NCI-H1092 treated with DMSO at 0.1 percent for 48 hours (cell line): ENCODE results near the gene HNF1B.

Source experiments
- DNase-seq: peaks from one replicate; lab custom pipeline; 2025; lab: John Stamatoyannopoulos, UW

The HNF1B gene

DNA sequence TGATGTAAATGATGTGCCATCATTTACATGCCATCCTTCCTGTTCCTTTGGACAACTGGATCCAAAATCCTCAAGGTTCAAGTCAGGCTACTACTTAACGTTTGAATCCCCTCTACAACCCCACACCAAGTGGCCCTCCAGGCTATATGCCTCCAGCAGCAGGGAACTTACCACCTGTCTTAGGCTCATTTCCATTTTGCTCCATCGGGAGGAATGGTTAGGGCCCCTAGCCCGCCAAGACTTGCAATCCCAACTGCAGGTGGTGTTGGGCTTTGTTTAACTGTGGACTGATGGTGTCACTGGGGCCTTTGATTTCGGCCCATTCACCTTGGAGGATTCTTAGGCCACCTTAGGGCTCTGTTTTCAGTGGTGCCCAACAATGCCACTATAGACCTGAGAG lies 9.7 kb downstream of the HNF1B start:
- DNase-seq, result no peak

GRCh38 chr17:37732316-37732715 lies 12.5 kb downstream of the HNF1B start:
- no peak for DNase-seq

DNA sequence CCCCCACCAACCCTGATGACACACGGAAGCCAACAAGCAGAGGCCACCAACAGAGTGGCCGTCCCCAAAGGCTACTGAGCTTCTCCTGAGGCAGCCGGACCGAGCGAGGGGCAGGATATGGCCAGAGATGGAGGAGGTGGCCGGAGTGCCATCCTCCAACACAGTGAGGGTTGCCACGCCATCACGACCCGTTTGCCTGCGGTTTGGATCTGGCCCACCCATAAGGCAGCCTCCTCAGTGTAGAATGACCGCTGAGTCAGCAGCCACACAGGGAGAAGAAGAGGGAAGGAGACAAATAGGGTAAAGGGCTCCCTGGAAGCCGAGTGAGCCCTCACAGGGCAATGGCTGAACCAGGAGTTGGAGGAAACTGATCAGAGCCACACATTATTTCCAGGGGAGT lies 13.8 kb downstream of the HNF1B start:
- DNase-seq, result no peak

DNA sequence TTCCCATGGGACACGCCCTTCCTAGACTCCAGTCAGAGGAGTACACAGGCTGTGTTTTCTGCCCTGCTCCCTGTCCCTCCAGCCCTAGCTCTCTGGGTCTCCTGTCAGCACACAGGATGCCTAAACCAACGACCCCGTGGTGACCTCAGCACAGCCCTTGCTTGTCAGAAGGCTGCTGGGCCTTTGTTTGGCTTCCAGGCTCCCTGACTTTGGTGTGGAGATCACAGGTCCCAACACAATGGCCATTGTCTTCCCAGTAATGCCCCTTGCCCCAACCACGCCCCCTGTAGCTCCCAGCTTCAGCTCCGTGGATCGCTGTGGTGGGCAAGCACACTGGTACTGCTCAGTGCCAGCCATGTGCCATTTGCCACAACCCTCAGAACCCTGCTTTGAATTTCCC lies 15.0 kb downstream of the HNF1B start:
- DNase-seq, result no peak

DNA sequence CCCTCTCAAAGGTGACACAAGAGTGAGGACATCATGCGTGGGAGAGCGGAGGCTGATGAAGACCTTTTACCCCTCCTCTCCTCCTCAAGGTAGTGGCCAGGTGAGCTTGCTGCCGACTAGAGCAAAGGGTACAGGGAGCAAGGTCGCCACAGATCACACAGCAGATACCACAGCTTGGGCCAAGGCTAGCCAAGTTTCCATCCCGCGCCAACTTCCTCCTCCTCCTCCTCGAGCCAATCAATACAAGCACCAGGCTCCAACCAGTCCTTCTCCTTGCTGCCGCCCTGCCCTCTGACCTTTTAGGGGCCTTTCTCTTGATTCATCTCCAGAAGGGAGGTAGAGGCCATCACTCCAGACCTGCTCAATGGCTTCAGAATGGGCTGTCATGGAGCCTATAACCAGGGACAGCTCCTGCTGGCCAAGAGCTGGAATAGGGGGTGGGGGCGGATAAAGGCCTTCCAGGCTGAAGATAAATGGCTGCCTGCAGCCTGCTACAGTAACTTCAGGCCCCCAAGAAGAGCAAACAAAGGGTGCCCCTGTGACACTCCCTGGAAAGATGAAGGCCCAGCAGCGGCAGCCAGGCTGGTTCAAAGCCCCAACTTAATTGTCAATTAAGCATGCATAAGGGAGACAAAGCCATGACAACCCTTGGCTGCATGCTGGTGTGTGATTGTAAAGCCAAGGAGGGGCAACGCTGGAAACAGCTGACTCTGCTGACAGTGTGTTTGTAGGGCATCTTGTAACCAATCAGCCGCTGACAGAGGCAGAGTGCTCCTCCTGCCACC lies 17.8 kb downstream of the HNF1B start:
- no peak for DNase-seq

DNA sequence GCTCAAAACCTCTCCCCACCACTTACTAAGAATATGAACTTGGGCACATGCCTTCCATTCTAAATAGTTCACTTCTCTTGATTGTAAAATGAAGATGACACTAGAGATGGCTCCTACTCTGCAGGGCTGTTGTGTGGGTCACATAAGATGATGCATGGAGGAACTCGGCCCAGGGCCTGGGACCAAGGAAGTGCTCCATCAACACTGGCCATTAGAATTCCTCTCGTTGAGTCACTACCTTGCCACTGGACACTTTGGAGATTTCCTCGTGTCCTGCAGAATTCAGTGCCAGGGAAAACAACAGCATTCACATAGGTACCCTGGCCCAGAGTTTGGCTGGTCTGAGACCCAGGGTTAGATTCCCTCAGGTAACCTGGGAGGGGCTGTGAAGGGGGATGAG lies 18.6 kb downstream of the HNF1B start:
- DNase-seq, result no peak

- DNase-seq, result no peak
Measured at GRCh38 chr17:37725601-37726146, 19.2 kb downstream of the HNF1B start.

- DNase-seq, result no peak
Measured at GRCh38 chr17:37725021-37725595, 19.8 kb downstream of the HNF1B start.

DNA sequence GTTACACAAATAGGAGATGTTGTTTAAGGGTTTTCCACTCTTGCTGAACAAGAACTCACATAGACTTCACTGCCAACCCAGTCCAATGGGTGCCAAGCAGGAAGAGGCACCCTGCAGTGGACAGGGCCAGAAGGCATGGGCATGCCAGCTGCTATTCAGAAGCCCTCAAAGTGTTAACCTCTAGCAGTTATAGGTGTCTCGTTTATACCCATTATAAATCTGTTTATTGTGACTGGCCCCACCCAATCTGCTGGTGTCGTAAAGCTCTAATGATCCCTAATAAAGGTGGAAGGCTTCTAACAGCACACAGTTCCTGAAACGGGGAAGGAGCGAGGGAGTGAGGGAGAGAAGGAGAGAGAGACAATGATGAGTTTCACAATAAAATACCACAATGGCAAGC lies 23.9 kb downstream of the HNF1B start:
- no peak for DNase-seq

GRCh38 chr17:37719866-37720265 lies 25.0 kb downstream of the HNF1B start:
- DNase-seq, result no peak

- no peak for DNase-seq
Measured at GRCh38 chr17:37718324-37719048, 26.4 kb downstream of the HNF1B start.

- DNase-seq, result no peak
Measured at GRCh38 chr17:37717627-37718323, 27.1 kb downstream of the HNF1B start.

DNA sequence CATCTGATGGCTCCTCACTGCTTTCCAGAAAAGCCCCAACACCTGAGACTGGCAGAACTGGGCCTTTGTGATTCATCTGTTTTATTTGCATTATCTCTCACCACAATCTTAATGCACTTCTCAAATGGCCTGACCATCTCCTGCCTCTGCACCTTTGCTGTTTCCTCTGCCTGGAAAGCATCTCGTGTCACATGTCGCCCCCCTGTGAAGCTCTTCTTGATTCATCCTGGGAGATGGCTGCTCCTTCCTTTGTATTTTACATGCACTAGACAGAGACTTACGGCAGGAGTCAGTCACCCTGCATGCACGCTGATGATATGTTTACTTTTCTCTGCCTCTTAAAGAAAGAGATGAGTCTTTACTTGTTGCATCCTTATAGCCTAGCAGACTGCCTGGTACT lies 30.0 kb downstream of the HNF1B start:
- DNase-seq, result no peak

DNA sequence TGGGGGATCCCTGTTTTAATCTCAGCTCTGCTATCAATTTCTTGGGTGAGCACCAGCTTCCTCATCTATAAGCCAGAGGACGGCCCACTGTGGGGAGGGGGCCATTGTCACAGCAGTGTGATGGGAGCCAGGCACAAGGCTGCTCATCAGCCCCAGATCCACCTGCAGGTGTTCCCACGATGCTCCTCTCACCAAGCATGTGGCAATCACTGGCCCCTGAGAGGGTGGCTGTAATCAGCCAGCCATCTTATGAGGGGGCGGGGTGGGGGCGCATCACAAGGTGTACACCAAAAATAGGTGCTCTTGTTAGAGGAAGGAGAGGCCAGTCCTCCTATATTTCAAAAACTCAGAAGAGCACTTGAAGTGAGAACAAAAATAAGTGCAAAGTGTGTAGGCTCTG lies 31.2 kb downstream of the HNF1B start:
- peak; percentile 13 for DNase-seq

DNA sequence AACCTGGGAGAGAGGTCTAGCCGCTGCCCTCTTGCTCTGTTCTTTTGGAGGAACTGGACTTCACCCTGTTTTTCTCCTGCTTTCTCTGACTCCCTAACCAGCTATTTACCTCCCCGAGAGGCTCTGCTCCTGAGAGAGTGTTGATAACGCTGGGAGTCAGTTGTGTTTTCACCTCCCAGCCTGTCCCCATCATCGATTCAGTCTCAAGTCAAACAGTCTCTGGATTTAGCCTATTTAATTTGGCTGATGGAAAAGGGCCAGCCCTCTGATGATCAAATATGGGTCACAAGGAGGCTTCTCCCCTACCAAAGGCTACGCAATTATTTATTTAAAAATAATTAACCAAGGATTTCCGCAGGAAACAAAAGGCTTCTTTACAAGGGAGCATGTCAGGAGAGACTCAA lies 31.8 kb downstream of the HNF1B start:
- DNase-seq, result peak; percentile 26

GRCh38 chr17:37711113-37711512 lies 33.7 kb downstream of the HNF1B start:
- no peak for DNase-seq

- DNase-seq, result peak; percentile 58
Measured at GRCh38 chr17:37710344-37710886, 34.4 kb downstream of the HNF1B start.

DNA sequence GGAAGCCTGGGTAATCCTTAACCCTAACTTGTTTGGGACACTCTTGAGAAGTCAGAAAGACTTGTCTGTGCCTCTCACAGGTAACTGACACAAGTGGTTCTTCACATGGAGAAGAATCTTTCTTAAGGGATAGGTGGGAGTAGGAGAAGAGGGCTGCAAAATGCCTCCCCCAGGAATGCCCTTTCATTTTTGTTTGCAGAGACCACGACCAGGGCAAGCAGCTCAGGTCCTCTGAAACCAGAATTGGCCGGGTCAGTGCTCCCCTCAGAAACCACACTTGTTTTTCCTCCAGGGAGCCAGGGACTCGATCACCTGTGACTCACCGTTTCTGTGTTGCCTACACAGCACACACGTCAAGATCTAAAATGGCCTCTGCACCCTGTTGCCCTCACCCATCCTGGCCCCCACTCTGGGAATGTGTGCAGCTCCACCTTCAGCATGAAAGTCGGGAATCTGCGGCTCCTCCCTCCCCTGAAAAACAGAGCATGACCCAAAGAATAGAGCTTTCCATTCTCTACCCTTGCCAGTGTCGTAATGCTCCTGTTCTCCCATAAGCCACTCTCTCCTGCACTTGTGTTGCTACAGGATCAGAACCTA lies 36.1 kb downstream of the HNF1B start:
- no peak for DNase-seq

DNA sequence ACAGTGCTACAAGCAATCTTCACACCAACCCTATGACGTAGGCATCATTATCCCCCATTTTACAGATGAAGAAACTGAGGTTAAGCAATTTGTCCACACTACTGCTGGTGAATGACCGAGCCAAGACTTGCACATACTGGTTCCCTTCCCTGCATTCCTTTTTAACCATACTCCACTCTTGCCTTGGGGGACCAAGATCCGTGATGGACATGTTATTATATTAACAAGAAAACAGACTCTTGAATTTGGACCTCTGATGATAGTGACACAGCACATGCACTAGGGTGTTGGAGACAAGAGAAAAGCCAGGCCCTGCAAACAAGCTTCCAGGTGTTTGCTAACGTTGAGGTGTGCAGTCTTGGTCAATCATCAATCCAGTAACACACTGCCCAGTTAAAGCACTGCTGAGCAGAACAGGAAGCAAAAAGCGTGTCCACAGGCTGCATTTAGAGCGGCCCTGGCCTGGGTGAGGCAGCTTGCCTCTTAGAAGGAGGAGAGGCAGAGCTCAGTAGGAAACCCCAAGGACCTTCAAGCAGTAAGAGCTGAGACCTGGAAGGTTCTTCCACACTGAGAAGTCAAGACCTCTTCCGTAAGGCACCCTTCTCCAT lies 36.7 kb downstream of the HNF1B start:
- no peak for DNase-seq

GRCh38 chr17:37706446-37706845 lies 38.4 kb downstream of the HNF1B start:
- no peak for DNase-seq

DNA sequence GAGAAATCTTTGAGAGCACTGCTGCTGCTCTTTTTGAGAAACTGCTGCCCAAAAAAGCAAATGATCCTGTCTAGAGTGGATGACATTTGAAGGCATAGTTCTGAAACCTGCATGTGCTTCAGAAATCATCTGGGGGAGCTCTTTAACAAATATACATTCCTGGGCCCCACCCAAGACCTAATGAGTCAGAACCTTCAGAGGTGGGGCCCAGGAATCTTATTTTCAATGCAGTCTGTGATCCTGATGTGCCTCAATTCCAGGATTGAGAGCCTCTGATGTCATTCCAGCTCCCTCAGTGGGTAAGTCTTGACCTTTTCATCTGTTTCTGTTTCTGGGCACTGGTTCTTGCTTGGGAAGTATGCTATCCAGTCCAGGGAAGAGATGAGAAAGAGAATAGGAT lies 42.3 kb downstream of the HNF1B start:
- no peak for DNase-seq
